Measurements from ENCODE around the gene AMDHD2.
"Not testable (repeated sequence)": the region's sequence is repeated elsewhere in the genome, so short reads cannot be mapped to it uniquely, and the experiment has no call there.

Gene AMDHD2

GRCh38 chr16:2533912-2534311 lies 13.7 kb downstream of the AMDHD2 start:
- DNase-seq (ENCODE audit: low read depth in 2 of 2) = no peak

GRCh38 chr16:2534335-2534734 lies 14.2 kb downstream of the AMDHD2 start:
- DNase-seq (ENCODE audit: low read depth in 2 of 2) = not testable (repeated sequence)

GRCh38 chr16:2535625-2536013 lies 15.4 kb downstream of the AMDHD2 start:
- DNase-seq (ENCODE audit: low read depth in 2 of 2) = no peak

GRCh38 chr16:2537451-2538379 lies 17.5 kb downstream of the AMDHD2 start, which contains the start of gene PDPK1:
TSS of gene PDPK1 (plus strand) at chr16:2538021. CDS start at chr16:2538113, 92 bp downstream.
- DNase-seq (ENCODE audit: low read depth in 2 of 2) = peak; percentile 78 to 91

- DNase-seq (ENCODE audit: low read depth in 2 of 2) = not testable (repeated sequence)
Observed at GRCh38 chr16:2539192-2539844, 19.1 kb downstream of the AMDHD2 start.

- DNase-seq (ENCODE audit: low read depth in 2 of 2) = peak in 1 of 2 donors; percentile 32
Observed at GRCh38 chr16:2539845-2540458, 19.8 kb downstream of the AMDHD2 start.

GRCh38 chr16:2540912-2541311 lies 20.7 kb downstream of the AMDHD2 start:
- DNase-seq (ENCODE audit: low read depth in 2 of 2) = not testable (repeated sequence)

GRCh38 chr16:2541409-2541808 lies 21.2 kb downstream of the AMDHD2 start:
- DNase-seq (ENCODE audit: low read depth in 2 of 2) = not testable (repeated sequence)

GRCh38 chr16:2543771-2544170 lies 23.6 kb downstream of the AMDHD2 start:
- not testable (repeated sequence) for DNase-seq (ENCODE audit: low read depth in 2 of 2)

GRCh38 chr16:2550283-2550878 lies 30.2 kb downstream of the AMDHD2 start:
- DNase-seq (ENCODE audit: low read depth in 2 of 2) = not testable (repeated sequence)

GRCh38 chr16:2551420-2551889 lies 31.3 kb downstream of the AMDHD2 start:
- not testable (repeated sequence) for DNase-seq (ENCODE audit: low read depth in 2 of 2)

- not testable (repeated sequence) for DNase-seq (ENCODE audit: low read depth in 2 of 2)
Observed at GRCh38 chr16:2554709-2555425, 34.7 kb downstream of the AMDHD2 start.

GRCh38 chr16:2557150-2557549 lies 37.0 kb downstream of the AMDHD2 start:
- DNase-seq (ENCODE audit: low read depth in 2 of 2) = not testable (repeated sequence)

GRCh38 chr16:2560131-2560797 lies 40.1 kb downstream of the AMDHD2 start:
- DNase-seq (ENCODE audit: low read depth in 2 of 2) = not testable (repeated sequence)

- peak; percentile 49 to 63 for DNase-seq (ENCODE audit: low read depth in 2 of 2)
Observed at GRCh38 chr16:2560798-2561133, 40.6 kb downstream of the AMDHD2 start.

GRCh38 chr16:2567506-2567905 lies 47.3 kb downstream of the AMDHD2 start:
- not testable (repeated sequence) for DNase-seq (ENCODE audit: low read depth in 2 of 2)

GRCh38 chr16:2568573-2568972 lies 48.4 kb downstream of the AMDHD2 start:
- not testable (repeated sequence) for DNase-seq (ENCODE audit: low read depth in 2 of 2)

GRCh38 chr16:2572704-2573103 lies 52.5 kb downstream of the AMDHD2 start:
- DNase-seq (ENCODE audit: low read depth in 2 of 2) = not testable (repeated sequence)

GRCh38 chr16:2575839-2576238 lies 55.7 kb downstream of the AMDHD2 start:
- DNase-seq (ENCODE audit: low read depth in 2 of 2) = not testable (repeated sequence)

- DNase-seq (ENCODE audit: low read depth in 2 of 2) = not testable (repeated sequence)
Observed at GRCh38 chr16:2577044-2577443, 56.9 kb downstream of the AMDHD2 start.
